ENCODE data around the gene CDC5L. TPM values are rescaled to one million over a fixed set of nuclear protein-coding genes. Genes with fewer than 3 reads are reported as not detected.

The CDC5L gene
- total RNA-seq, 1 experiment from 2014 or later = 22.1 TPM

GRCh38 chr6:44356487-44356886 lies 31.0 kb upstream of the CDC5L start:
- no peak for DNase-seq
- Histone ChIP-seq H3K4me3 (ENCODE audit: insufficient read depth, low read depth, low read length) (no peak overlapping the region), H3K27me3 (ENCODE audit: control insufficient read depth, insufficient read depth, low read length) (no peaks in the 10 kb centered on the region), H3K36me3 (replicated peaks; ENCODE audit: control insufficient read depth, insufficient read depth, low read length) (no peaks in the 10 kb centered on the region)

GRCh38 chr6:44359973-44360372 lies 27.5 kb upstream of the CDC5L start:
- Histone ChIP-seq H3K4me3 (ENCODE audit: insufficient read depth, low read depth, low read length) (no peak overlapping the region), H3K27me3 (ENCODE audit: control insufficient read depth, insufficient read depth, low read length) (no peaks in the 10 kb centered on the region), H3K36me3 (replicated peaks; ENCODE audit: control insufficient read depth, insufficient read depth, low read length) (no peaks in the 10 kb centered on the region)
- no peak for DNase-seq

DNA sequence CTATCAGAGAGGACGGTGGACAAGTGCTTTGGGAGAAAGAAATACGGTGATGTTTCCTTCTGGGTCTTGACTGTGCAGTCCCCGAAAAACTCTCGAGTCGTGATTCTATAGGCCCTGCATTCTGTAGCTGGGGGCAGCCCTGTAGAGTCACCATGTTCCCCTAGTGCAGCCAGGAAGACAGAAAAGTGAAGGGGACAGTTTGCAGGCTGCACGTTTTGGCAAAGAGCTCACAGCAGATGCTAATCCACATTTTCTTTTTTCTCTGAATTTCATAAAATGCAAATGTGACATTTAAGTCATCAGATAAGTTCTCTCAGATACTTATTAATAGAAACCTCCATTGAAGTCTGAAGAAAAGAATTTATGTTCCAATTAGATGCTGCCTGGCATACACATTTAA lies 25.6 kb upstream of the CDC5L start:
- no peak overlapping the region for H3K4me3 ChIP-seq (ENCODE audit: insufficient read depth, low read depth, low read length)
- no peaks in the 10 kb centered on the region for H3K36me3 ChIP-seq (replicated peaks; ENCODE audit: control insufficient read depth, insufficient read depth, low read length)
- no peak for DNase-seq
- H3K27me3 ChIP-seq (ENCODE audit: control insufficient read depth, insufficient read depth, low read length) = no peaks in the 10 kb centered on the region

- DNase-seq = no peak
- Histone ChIP-seq H3K36me3 (replicated peaks; ENCODE audit: control insufficient read depth, insufficient read depth, low read length) (no peaks in the 10 kb centered on the region), H3K4me3 (ENCODE audit: insufficient read depth, low read depth, low read length) (no peak overlapping the region), H3K27me3 (ENCODE audit: control insufficient read depth, insufficient read depth, low read length) (no peaks in the 10 kb centered on the region)
Observed at GRCh38 chr6:44363377-44363926, 24.1 kb upstream of the CDC5L start.

DNA sequence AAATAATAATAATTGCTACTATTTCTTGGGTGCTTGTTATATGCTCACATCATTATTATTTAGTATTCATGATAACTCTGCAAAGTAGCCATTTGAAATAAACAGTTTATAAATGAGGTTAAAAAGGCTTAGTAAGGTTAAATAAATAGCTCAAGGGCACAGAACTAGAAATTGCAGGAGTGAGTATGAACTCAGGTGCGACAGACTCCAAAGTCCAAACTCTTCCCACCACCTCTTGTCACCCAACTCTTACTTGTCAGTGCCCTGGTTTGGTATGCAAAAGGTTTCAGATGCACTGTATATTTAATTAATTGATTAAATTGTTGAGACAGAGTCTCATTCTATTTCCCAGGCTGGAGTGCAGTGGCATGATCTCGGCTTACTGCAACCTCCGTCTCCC lies 20.7 kb upstream of the CDC5L start:
- DNase-seq = no peak
- H3K4me3 ChIP-seq (ENCODE audit: insufficient read depth, low read depth, low read length) = no peak overlapping the region
- no peaks in the 10 kb centered on the region for H3K36me3 ChIP-seq (replicated peaks; ENCODE audit: control insufficient read depth, insufficient read depth, low read length)
- H3K27me3 ChIP-seq (ENCODE audit: control insufficient read depth, insufficient read depth, low read length) = no peaks in the 10 kb centered on the region

DNA sequence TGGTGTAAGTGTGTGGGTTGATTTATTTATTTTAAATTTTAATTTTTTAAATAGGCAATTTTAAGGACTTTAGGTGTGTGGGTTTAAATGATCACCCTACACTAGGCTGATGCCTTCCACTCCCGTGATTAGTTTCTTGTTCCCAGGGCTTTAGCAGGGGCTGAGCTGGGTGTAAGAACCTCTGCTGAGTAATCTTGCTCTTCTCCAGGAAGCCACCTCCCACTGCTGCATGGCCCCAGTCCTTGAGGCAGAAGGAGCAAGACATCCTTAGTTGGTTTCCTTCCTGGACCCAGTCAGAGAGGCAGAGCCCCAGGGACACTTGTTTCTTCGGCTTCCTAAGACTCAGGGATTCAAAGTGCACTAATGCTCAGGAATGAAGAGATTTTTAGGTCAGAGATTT lies 19.8 kb upstream of the CDC5L start:
- DNase-seq = no peak
- no peaks in the 10 kb centered on the region for H3K27me3 ChIP-seq (ENCODE audit: control insufficient read depth, insufficient read depth, low read length)
- H3K4me3 ChIP-seq (ENCODE audit: insufficient read depth, low read depth, low read length) = no peak overlapping the region

GRCh38 chr6:44373051-44373450 lies 14.5 kb upstream of the CDC5L start:
- H3K4me3 ChIP-seq (ENCODE audit: insufficient read depth, low read depth, low read length) = no peak overlapping the region
- no peak for DNase-seq
- no peaks in the 10 kb centered on the region for H3K27me3 ChIP-seq (ENCODE audit: control insufficient read depth, insufficient read depth, low read length)
- no peaks in the 10 kb centered on the region for H3K36me3 ChIP-seq (replicated peaks; ENCODE audit: control insufficient read depth, insufficient read depth, low read length)

More for the DNA sequence above, 19.8 kb upstream of the CDC5L start:
- no peaks in the 10 kb centered on the region for H3K36me3 ChIP-seq (replicated peaks; ENCODE audit: control insufficient read depth, insufficient read depth, low read length)

DNA sequence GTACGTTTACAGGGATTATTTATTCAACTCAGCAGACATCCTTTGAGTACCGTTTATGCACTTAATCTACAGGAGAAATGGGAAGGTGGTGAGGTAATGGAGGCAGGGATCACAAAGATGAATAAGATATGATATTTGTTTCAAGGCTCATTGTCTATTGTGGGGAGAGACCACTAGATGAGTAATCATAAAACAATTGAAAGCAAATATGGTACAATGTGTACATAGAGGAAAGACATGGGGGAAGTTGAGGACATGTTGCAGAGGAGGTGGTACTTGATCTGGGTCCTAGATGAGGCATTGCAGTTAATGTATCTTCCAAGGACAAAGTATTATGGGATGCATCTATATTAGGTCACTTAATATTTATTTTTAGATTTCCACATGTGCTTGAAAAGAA lies 13.7 kb upstream of the CDC5L start:
- Histone ChIP-seq H3K36me3 (replicated peaks; ENCODE audit: control insufficient read depth, insufficient read depth, low read length) (no peaks in the 10 kb centered on the region), H3K4me3 (ENCODE audit: insufficient read depth, low read depth, low read length) (no peak overlapping the region), H3K27me3 (ENCODE audit: control insufficient read depth, insufficient read depth, low read length) (no peaks in the 10 kb centered on the region)
- no peak for DNase-seq

GRCh38 chr6:44375071-44375470 lies 12.4 kb upstream of the CDC5L start:
- Histone ChIP-seq H3K27me3 (ENCODE audit: control insufficient read depth, insufficient read depth, low read length) (no peaks in the 10 kb centered on the region), H3K36me3 (replicated peaks; ENCODE audit: control insufficient read depth, insufficient read depth, low read length) (no peaks in the 10 kb centered on the region), H3K4me3 (ENCODE audit: insufficient read depth, low read depth, low read length) (no peak overlapping the region)
- no peak for DNase-seq

DNA sequence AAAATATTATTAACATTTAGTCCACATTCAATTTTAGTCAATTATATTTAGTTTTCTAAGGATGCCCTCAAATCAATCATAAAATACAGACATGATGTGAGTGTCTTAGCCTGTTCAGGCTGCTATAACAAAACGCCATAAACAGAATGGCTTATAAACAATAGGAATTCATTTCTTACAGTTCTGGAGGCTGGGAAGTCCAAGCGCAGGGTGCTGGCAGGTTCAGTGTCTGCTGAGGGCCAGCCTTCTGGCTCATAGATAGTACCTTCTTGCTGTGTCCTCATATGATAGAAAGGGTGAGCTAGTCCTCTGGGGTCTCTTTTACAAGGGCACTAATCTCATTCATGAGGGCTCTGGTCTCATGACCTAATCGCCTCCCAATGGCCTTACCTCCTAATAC lies 10.0 kb upstream of the CDC5L start:
- DNase-seq = no peak
- no peak overlapping the region for H3K4me3 ChIP-seq (ENCODE audit: insufficient read depth, low read depth, low read length)
- no peaks in the 10 kb centered on the region for H3K27me3 ChIP-seq (ENCODE audit: control insufficient read depth, insufficient read depth, low read length)
- no peaks in the 10 kb centered on the region for H3K36me3 ChIP-seq (replicated peaks; ENCODE audit: control insufficient read depth, insufficient read depth, low read length)

DNA sequence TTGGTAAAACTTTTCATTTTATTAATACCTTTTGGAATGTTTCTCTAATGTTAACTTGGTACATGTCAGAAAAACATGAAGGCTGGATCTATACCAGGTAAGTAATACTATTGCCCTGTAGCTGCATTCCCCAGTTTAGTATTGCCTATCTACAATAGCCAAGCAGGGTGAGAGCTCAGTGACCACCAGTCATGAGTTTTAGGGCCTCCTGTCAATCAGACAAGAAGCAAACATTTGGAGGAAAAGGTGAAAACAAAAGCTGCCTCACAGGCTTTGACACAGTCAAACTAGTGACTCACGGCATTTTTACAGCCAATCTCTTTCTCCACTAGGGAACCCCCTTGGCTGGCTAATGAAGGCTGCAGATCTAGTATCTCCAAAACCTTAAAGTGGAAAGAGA lies 9.5 kb upstream of the CDC5L start:
- Histone ChIP-seq H3K27me3 (ENCODE audit: control insufficient read depth, insufficient read depth, low read length) (no peaks in the 10 kb centered on the region), H3K4me3 (ENCODE audit: insufficient read depth, low read depth, low read length) (no peak overlapping the region), H3K36me3 (replicated peaks; ENCODE audit: control insufficient read depth, insufficient read depth, low read length) (no peaks in the 10 kb centered on the region)
- no peak for DNase-seq

- Histone ChIP-seq H3K27me3 (ENCODE audit: control insufficient read depth, insufficient read depth, low read length) (no peaks in the 10 kb centered on the region), H3K4me3 (ENCODE audit: insufficient read depth, low read depth, low read length) (no peak overlapping the region), H3K36me3 (replicated peaks; ENCODE audit: control insufficient read depth, insufficient read depth, low read length) (no peaks in the 10 kb centered on the region)
- no peak for DNase-seq
Observed at GRCh38 chr6:44381739-44382138, 5.8 kb upstream of the CDC5L start.

DNA sequence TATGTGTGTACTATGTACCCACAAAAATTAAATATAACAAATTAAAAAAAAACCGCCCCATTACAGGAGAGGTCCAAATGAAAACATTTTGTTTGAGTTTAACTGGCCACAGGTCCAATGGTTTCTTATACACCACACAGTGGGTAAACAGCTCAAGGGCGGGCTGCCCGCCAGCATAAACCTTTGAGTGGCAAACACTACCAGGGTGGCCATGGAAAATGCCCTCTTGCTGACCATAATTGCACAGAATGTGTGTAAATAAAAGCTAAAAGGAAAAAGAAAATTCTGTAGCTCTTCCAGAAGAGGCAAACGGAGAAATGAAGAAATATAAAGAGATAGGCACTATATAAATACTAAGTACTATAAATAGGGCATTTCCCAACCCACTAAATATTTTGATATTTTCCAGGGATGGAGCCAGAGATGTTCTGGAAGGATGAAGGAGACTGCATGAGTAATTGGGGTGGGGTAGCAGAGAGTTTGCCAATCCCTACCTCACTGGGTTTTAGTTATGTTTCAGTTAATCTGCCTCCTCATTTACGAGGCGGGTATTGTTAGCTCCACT lies 1.1 kb upstream of the CDC5L start:
- H3K36me3 ChIP-seq (replicated peaks; ENCODE audit: control insufficient read depth, insufficient read depth, low read length) = no peaks in the 10 kb centered on the region
- peak overlapping the region; percentile 74 for H3K4me3 ChIP-seq (ENCODE audit: insufficient read depth, low read depth, low read length)
- no peak for DNase-seq
- H3K27me3 ChIP-seq (ENCODE audit: control insufficient read depth, insufficient read depth, low read length) = no peaks in the 10 kb centered on the region

- DNase-seq = no peak
- Histone ChIP-seq H3K36me3 (replicated peaks; ENCODE audit: control insufficient read depth, insufficient read depth, low read length) (no peaks in the 10 kb centered on the region), H3K4me3 (ENCODE audit: insufficient read depth, low read depth, low read length) (peak overlapping the region; percentile 74), H3K27me3 (ENCODE audit: control insufficient read depth, insufficient read depth, low read length) (no peaks in the 10 kb centered on the region)
Observed at GRCh38 chr6:44386929-44387345, 569 bp upstream of the CDC5L start.

- peak overlapping the region; percentile 74 for H3K4me3 ChIP-seq (ENCODE audit: insufficient read depth, low read depth, low read length)
- no peaks in the 10 kb centered on the region for H3K27me3 ChIP-seq (ENCODE audit: control insufficient read depth, insufficient read depth, low read length)
- no peak for DNase-seq
- peaks cover under 1% of the 10 kb centered on the region for H3K36me3 ChIP-seq (replicated peaks; ENCODE audit: control insufficient read depth, insufficient read depth, low read length)
Observed at GRCh38 chr6:44388135-44388487, 605 bp downstream of the CDC5L start.

DNA sequence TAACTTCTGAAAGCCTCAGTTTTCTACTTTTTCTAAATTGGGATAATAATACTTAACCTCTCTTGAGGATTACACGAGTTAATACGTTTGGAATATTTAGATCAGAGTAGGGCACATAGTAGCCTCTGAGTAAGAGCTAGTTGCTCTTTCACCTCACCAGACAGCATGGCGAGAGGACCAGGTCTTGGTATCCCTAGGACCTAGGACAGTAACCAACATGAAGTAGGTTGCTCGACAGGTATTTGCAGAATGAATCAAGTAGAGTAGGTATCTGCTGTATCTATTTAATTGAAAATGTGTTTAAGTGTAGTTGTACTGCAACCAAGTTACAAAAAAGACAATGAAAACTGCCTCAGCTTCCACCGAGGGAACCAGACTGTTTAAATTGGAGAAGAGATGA lies 1.4 kb downstream of the CDC5L start:
- no peaks in the 10 kb centered on the region for H3K27me3 ChIP-seq (ENCODE audit: control insufficient read depth, insufficient read depth, low read length)
- no peak overlapping the region for H3K4me3 ChIP-seq (ENCODE audit: insufficient read depth, low read depth, low read length)
- peaks cover 8% of the 10 kb centered on the region for H3K36me3 ChIP-seq (replicated peaks; ENCODE audit: control insufficient read depth, insufficient read depth, low read length)
- no peak for DNase-seq

All from H7 (cell line).